Right atrium auricular region (tissue), 2 donors: ENCODE data around the gene VPS26B. TPM values are rescaled to one million over a fixed set of nuclear protein-coding genes. Genes with fewer than 3 reads are reported as not detected.

Source experiments
- DNase-seq: peaks from one replicate; pipeline ENCODE4 v3.0.0-alpha.2; 2019; ENCODE audit warnings: low spot score
- H3K27ac ChIP-seq, 2 donors: fragments of 200-600 bp; sonication (generic); 1 replicate in 1 of 2; 2 replicates in 1 of 2; pipeline ENCODE4 v1.5.1; 2016 to 2019
- H3K27me3 ChIP-seq, 2 donors: fragments of 200-600 bp; sonication (generic); one replicate each; pipeline versions ENCODE4 v1.5.1 to v1.6.0; 2017 to 2019
- H3K36me3 ChIP-seq: fragments of 200-600 bp; sonication (generic); one replicate; pipeline ENCODE4 v1.5.1; 2016
- H3K4me1 ChIP-seq, 2 donors: fragments of 200-600 bp; sonication (generic); one replicate each; pipeline versions ENCODE4 v1.5.1 to v1.6.0; 2017 to 2019
- H3K4me3 ChIP-seq, 2 donors: fragments of 200-600 bp; sonication (generic); 1 replicate in 1 of 2; 2 replicates in 1 of 2; pipeline ENCODE4 v1.5.1; 2017 to 2019; ENCODE audit warnings: mild to moderate bottlenecking in 1 of 2, moderate library complexity in 1 of 2
- H3K9me3 ChIP-seq, 2 donors: fragments of 200-600 bp; sonication (generic); one replicate each; pipeline ENCODE4 v1.5.1; 2019
- total RNA-seq, 2 donors: library from RNA; depleted of rRNA; stranded (reverse); fragments of >200 nt; gene quantifications; one replicate each; pipeline ENCODE4 v1.1.0, GENCODE V29; 2016
- TF ChIP-seq, protein P1 (sequence below), 2 donors: fragments of 200-600 bp; sonication (generic); IDR thresholded peaks; one replicate each; pipeline ENCODE4 v1.5.1; 2019; ENCODE audit warnings: antibody characterized with exemption in 2 of 2

Gene VPS26B
- total RNA-seq, 2 donors from 2014 or later: 24.9 to 25.1 TPM

- Histone ChIP-seq H3K27ac (no peak overlapping the region), H3K4me1 (peaks cover 0 to 65% of the 10 kb centered on the region in 2 donors), H3K27me3 (no peaks in the 10 kb centered on the region), H3K9me3 (no peaks in the 10 kb centered on the region), H3K36me3 (no peaks in the 10 kb centered on the region), H3K4me3 (no peak overlapping the region)
- TF ChIP-seq, protein P1, sequence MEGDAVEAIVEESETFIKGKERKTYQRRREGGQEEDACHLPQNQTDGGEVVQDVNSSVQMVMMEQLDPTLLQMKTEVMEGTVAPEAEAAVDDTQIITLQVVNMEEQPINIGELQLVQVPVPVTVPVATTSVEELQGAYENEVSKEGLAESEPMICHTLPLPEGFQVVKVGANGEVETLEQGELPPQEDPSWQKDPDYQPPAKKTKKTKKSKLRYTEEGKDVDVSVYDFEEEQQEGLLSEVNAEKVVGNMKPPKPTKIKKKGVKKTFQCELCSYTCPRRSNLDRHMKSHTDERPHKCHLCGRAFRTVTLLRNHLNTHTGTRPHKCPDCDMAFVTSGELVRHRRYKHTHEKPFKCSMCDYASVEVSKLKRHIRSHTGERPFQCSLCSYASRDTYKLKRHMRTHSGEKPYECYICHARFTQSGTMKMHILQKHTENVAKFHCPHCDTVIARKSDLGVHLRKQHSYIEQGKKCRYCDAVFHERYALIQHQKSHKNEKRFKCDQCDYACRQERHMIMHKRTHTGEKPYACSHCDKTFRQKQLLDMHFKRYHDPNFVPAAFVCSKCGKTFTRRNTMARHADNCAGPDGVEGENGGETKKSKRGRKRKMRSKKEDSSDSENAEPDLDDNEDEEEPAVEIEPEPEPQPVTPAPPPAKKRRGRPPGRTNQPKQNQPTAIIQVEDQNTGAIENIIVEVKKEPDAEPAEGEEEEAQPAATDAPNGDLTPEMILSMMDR (IDR thresholded peaks at IDR 0.05): no peak
- DNase-seq: no peak
Measured at GRCh38 chr11:134228625-134229024, 4.2 kb downstream of the VPS26B start.

DNA sequence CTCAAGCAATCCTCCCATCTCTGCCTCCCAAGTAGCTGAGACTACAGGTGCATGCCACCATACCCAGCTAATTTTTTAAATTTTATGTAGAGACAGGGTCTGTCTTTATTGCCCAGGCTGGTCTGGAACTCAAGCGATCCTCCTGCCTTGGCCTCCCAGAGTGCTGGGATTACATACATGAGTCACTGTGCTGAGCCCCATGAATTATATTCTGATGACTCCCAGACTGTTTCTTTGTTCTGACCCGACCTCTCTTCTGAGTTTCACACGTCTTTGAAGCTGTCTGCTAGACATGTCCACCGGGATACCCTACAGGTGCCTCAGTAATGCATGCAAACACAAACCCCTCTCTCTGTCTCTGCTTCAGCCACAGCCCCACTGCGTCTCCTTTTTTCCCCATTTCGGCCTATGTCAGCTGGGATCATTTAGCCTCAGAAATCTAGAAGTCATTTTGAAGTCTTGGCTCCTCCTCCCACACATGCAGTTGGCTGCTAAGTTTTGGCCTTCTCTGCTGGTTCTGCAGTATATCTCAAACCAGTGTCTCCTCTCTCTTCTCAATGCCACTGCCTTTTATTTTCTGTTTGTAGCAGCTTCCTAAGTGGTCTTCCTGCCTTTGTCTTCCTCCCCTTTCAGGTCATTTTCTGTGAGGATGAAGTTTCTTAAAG, 4.8 kb downstream of the VPS26B start:
- no peak for DNase-seq
- H3K9me3 ChIP-seq: no peaks in the 10 kb centered on the region
- H3K27me3 ChIP-seq: no peaks in the 10 kb centered on the region
- H3K36me3 ChIP-seq: no peaks in the 10 kb centered on the region
- H3K4me1 ChIP-seq: peaks cover 0 to 71% of the 10 kb centered on the region in 2 donors
- H3K27ac ChIP-seq: no peak overlapping the region
- no peak overlapping the region for H3K4me3 ChIP-seq
- TF ChIP-seq, protein P1 (IDR thresholded peaks at IDR 0.05): no peak

GRCh38 chr11:134230339-134230738, 5.9 kb downstream of the VPS26B start:
- H3K4me1 ChIP-seq: peaks cover 0 to 72% of the 10 kb centered on the region in 2 donors
- no peak overlapping the region for H3K4me3 ChIP-seq
- TF ChIP-seq, protein P1 (IDR thresholded peaks at IDR 0.05): no peak
- H3K9me3 ChIP-seq: no peaks in the 10 kb centered on the region
- H3K27ac ChIP-seq: no peak overlapping the region
- peaks cover 6% of the 10 kb centered on the region for H3K36me3 ChIP-seq
- no peaks in the 10 kb centered on the region for H3K27me3 ChIP-seq
- DNase-seq: no peak

DNA sequence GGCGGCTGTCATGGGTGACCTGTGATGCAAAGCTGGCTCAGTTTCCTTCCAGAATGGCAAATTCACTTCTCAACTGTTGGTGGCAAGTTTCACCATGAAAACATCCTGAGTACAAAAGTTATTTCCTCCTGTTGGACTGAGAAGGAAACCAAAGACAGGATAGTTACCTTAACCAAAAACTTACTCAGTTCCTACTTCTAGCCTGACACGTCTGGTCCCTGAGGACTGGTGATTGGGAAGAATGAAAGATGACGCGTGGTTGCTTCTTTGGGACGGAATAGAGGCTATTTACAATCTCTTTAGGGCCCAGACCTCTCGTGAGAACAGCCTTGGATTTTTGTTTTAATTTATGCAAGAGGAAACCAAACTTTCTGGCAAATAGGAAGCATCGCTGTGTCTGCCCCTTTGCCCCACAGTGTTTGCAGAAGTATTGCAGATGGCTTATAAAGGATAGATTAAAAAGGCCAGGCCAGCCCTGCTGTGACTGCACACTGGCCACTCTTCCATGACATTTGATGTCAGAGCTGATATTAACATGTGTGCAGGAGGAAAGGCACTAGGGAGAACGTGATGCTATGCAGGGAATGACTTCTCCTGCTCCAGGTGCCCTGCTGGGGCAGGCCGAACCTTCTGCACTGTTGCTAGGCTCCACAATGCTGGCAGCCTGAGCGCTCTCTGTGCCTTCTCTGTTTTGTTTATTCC, 7.6 kb downstream of the VPS26B start:
- no peak overlapping the region for H3K4me3 ChIP-seq
- H3K36me3 ChIP-seq: peaks cover 15% of the 10 kb centered on the region
- no peak overlapping the region for H3K27ac ChIP-seq
- no peaks in the 10 kb centered on the region for H3K9me3 ChIP-seq
- no peaks in the 10 kb centered on the region for H3K27me3 ChIP-seq
- H3K4me1 ChIP-seq: peaks cover 0 to 54% of the 10 kb centered on the region in 2 donors
- DNase-seq: no peak
- TF ChIP-seq, protein P1 (IDR thresholded peaks at IDR 0.05): no peak

DNA sequence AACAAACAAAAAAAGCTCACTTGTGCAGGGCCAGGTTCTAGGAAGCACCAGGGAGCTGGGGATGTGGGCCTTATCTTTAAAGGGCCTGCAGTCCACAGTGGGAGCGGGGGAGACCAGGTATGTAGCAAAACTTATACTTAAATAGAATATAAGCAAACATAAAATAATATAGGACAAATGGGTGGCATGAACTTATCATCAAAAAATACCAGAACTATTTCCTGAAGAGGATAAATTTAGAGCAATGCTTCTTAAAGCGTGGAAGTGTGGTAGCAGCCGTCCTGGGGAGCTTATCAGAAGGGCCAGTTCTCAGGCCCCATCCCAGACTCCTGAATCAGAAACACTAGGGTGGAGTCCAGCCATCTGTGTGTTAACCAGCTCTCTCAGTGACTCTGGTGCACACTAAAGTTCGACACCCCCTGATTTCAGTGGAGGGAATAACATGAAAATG, 9.3 kb downstream of the VPS26B start:
- no peak overlapping the region for H3K27ac ChIP-seq
- H3K4me1 ChIP-seq: peaks cover 0 to 49% of the 10 kb centered on the region in 2 donors
- no peak overlapping the region for H3K4me3 ChIP-seq
- TF ChIP-seq, protein P1 (IDR thresholded peaks at IDR 0.05): no peak
- H3K9me3 ChIP-seq: no peaks in the 10 kb centered on the region
- no peak for DNase-seq
- H3K27me3 ChIP-seq: no peaks in the 10 kb centered on the region
- H3K36me3 ChIP-seq: peaks cover 15% of the 10 kb centered on the region
